GM19468 (cell line): Measurements from ENCODE around the gene PCYT1A.

ENCODE experiments used
- ATAC-seq: cut with Tn5 transposase; IDR thresholded peaks from one replicate; pipeline ENCODE4 v1.9.1; 2021; ENCODE audit warnings: mild to moderate bottlenecking, moderate library complexity, moderate number of reproducible peaks; ENCODE audit not compliant: unreplicated experiment; ENCODE audit errors: extremely low read depth

The PCYT1A gene

DNA sequence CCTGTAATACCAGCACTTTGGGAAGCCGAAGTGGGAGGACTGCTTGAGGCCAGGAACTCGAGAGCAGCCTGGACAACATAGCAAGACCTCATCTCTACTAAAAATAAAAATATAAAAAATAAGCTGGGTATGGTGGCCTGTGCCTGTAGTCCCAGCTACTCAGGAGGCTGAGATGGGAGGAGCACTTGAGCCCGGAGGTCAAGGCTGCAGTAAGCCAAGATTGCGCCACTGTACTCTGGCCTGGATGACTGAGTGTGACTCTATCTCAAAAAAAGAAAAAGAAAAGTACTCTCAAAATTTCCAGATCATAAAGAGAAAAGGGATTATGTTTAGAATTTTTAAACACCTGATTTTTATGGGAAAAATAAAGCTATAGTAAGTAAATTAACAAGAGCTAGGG lies 47.1 kb downstream of the PCYT1A start:
- no peak for ATAC-seq

DNA sequence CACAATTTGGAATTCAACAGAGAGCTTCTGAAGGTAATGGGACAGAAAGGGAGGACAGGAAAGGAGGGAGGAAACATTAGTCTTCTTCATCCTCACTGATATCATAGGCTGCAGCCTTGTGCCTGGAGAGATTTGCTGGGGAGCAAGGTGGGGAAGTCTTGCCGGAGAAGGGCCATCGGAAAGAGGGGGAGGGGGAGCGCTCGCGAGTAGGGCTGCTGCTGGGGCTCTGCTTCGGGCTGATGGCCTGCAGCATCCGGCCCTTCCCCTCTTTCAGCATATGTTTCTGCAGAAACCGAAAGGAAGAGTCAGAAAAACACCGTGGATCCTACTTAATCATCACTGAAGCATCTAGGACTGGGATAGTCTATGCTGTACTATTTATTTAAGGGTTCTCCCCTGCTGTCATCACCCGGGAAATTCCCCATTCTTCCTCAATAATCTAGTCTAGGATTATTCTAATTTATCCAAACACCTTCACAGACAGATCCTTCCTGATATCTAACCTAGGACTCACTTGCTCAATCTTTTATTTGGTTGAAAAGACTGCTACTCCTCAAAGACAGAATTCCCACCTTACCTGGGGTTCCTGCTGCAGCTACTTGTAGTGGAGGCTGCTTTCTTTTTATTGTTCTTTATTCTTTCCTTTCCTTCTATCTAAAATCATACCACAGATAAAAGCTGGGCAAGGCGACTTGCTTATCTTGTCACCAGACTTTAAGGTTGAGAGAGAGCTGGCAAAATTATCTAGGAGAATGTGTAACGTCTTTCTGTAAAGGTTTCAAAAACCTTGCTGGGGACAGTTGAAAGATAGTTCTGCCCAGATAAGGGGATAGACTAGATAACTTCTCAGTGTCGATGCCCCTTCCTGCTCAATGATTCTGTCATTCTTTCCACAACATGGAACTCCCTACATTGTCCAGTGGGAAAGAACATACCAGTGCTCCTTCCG lies 48.6 kb downstream of the PCYT1A start:
- no peak for ATAC-seq

DNA sequence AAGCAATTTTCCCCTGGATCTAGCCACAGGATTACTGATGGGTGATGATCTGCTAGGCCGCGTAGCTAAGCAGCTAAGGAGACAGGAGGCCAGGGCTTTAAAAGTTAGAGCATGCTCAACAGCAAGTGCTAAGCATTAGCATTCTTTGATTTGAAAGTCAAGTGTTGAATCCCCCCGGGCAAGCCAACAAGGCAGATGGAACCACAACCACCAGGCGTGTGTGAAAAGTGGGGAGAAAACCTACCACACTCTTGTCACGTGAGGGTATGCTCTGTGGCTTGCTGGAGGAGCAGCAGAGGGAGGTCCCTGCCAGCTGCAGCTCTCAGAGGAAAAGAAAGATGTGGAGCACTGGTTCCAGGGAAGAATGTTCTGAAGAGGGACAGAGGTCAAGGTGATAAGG lies 50.3 kb downstream of the PCYT1A start:
- no peak for ATAC-seq

DNA sequence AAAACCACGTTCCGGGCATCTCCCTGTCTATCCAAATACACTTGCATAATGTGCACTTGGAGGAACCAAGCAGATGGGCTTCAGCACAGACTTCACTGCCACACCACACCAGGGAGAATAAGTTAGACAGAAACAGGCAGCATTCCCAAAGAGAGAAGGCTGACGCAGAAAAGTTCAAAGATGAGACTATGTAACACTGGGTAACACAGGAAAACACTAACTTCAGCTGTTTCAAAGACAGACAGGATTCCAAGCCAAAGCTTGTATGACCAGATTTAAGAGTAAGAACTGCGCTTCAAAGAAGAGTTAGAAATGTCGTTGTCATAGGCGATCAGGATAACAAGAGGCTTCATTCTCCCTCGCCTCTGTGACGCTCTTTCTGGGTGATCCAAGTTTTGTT lies 51.3 kb downstream of the PCYT1A start:
- no peak for ATAC-seq

DNA sequence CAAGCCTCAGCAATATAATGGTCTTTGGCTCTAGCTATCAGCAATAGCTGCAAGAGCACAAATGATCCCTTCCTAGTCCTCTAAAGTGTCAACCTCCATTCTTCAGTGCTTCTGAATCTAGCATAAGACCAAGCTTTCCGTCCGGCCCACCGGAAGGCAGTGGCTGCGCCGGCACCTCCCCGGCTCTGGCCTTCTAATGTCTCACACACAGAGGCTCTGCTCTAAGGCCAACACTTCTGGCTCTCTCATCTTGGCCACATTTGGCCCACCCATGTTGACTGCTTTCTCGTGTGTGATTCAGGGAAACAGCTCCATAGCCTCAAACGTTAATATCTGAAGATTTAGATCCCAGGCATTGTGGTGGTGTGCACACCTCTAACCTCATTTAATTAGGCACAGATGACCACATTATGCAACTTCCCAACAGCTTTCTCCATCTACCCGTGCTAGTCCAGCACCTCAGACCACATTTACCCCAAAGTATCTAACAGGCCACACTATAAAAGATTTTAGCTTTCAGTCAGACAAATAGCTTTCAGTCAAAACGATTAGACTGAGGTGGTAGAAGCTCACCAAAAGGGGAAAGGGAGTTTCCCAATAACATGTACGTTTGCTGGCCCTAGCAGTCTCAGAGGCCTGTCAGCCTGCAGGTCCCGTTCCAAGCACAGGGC lies 51.9 kb downstream of the PCYT1A start:
- no peak for ATAC-seq

DNA sequence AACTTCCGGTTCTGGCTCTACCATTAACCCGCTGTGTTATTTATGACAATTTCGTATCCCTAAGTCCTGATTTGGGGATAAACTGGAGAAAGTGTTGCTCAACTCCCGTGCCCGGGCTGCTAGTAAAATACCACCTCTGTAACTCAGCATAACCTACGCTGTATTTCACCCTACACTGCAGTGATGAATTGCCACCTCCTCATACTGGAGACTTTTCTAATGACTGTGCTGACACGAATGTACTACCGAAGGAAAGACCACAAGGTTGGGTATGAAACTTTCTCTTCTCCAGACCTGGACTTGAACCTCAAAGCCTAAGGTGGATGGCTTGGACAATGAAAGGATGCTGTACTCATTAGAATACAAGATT lies 54.7 kb downstream of the PCYT1A start:
- ATAC-seq: no peak

DNA sequence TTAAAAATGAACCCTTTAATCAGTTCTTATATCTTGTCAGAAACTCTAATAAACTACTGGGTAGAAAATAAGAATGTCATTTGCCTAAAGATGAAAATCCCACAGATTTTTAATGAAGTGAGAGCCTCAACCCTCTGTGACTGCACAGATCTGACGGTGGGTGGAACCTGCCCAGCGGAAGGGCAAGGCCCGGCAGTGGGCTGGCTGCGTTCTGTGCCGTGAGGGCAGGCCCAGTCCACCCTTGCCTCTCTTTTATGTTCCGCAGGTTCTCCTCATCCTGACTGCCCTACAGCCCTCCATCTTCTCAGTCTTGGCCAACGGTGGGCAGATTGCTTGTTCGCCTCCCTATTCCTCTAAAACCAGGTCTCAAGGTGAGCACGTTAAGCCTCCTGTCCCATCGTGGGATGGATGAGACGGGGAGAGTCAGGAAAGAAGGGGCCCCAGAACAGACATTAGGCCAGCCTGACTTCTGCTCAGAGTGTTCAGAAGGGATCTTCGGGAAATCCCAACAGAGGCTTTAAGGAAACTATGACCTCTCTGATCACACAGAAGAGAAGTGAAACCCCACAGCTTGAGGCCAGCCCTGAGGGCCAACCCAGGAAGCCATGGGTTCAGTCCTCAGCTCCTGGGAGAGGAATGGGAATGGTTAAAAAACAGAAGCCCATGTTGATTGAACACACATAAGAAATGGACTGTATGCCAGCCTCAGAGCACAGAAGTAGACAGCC lies 55.2 kb downstream of the PCYT1A start:
- ATAC-seq: no peak

DNA sequence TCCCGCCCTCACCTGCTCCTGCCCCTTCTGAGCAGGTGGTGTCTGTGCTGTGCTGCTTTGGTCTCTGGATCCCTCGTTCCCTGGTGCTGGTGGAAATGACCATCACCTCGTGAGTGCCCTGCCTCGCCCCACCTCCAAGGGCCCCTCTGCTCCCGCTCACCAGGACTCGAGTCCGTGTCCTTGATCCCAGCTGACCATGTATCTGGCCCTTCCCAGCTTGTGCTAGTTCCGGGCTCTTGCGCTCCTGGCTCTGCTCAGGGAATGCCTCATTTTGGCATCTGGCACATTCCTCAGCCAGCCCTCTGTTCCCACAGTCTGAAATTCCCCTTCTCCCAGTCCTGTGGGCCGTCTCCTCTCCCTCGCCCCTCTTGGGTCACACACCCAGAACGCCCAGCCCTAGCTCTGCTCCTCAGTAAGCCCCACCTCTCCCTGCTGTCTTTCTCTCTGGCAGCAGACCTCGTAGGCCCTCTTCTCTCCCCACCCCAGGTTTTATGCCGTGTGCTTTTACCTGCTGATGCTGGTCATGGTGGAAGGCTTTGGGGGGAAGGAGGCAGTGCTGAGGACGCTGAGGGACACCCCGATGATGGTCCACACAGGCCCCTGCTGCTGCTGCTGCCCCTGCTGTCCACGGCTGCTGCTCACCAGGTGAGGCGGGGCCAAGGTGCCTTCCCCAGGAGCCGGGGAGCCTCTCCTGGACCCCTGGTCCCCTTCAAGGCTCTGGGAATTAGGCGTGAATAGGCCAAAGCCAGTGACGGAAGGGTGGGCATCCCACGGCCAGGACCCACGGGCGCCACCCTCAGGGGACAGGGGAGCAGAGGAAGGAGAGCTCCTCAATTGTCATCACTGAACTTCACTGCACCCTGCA lies 59.7 kb downstream of the PCYT1A start:
- no peak for ATAC-seq

DNA sequence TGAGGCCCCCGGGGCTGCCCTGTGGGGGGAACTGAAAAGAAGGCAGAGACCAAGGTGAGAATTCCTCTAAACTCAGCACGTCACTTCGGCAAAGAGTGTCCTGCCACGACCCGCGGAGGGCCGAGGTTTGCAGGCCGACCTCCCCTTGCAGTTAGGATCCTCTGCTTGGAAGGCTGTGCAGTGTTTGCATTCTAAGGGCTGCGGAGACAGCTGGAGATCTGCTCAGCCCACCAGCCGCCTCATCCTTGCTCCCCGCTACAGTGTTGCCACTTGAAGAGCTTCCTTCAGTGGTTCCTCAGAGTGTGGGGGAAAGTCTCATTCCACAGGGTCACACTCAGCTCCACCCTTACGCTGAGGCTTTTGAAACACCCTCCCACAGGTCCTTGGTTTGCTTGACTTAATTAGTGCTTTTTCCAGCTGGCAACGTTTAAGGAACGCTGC lies 60.4 kb downstream of the PCYT1A start:
- ATAC-seq: no peak

DNA sequence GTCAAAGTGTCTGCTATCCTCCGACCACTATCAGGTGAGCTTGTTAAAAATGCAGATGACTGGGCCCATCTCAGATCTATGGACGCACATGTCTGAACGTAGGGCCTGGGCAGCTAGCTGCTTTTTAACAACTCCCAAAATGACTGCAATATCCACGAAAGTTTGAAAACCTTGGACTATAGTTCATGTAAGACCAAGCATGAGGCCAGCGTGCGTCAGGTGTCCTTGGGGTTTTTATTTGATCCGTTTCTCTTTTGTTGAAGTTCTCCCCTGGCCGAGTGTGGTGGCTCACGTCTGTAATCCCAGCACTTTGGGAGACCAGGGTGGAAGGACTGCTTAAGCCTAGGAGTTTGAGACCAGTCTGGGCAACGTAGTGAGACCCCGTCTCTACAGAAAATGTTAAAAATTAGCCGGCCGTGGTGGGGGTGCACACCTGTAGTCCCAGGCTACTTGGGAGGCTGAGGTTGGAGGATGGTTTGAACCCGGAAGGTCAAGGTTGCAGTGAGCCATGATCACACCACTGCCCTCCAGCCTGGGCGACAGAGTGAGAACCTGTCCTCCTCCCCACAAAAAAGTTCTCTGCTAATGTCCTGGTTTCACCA lies 61.7 kb downstream of the PCYT1A start:
- ATAC-seq: no peak

DNA sequence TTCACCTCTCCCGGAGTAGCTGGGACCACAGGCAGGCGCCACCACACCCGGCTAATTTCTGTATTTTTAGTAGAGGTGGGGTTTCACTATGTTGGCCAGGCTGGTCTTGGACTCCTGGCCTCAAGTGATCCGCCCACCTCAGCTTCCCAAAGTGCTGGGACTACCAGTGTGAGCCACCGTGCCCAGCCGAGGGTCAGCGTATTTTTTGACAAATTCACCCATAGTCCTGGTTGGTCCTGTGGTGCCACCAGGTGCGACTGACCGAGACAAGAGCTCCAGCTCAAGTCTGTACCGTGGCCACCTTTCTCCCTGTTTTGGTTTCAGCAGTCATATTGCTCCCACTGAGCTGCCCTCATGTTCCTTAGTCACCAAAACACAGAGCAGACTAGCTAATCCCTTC lies 62.4 kb downstream of the PCYT1A start:
- no peak for ATAC-seq

DNA sequence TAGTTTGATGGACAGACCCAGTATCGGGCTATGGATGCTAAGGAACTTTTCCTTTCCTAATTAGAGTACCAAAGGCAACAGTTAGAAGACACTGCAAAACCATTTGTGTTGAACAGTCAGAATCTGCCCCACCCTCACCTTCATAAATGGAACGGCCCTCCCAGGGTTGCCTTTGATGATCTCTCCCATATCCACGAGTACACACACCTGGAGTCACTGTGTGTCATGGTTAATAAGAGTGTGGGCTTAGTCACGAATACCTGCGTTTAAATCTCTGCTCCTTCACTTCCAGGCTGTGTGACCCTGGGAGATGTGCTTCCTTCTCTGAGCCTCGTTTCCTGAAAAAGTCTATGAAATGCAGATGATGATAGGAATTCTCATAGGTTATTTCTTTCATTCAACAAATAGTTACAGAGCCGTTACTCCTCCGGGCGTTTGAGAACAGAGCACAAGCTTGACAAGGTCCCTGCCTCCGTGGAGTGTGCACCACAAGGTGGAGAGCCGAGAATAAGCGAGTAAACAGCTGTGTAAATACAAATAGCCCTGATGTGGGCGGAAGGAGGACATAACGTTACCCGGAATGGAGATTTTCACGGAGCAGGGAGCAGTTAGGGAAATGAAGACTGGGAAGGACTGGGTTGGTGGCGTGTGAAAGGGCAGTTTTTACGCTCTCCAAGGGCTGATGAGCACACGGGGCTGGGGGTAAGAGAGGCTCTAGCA lies 64.5 kb downstream of the PCYT1A start:
- no peak for ATAC-seq

DNA sequence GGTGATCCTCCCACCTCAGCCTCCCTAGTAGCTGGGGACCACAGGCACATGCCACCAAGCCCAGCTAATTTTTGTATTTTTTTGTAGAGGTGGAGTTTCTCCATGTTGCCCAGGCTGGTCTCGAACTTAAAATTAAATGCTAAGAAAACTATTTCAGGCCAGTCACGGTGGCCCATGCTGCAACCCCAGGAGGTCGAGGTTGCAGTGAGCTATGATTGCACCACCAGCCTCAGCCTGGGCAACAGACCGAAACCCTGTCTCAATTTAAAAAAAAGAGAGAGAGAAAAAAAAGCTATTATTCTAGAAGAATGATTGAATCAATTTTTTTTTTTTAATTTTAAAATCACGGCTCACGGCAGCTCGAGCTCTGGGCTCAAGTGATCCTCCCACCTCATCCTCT lies 66.5 kb downstream of the PCYT1A start:
- no peak for ATAC-seq

DNA sequence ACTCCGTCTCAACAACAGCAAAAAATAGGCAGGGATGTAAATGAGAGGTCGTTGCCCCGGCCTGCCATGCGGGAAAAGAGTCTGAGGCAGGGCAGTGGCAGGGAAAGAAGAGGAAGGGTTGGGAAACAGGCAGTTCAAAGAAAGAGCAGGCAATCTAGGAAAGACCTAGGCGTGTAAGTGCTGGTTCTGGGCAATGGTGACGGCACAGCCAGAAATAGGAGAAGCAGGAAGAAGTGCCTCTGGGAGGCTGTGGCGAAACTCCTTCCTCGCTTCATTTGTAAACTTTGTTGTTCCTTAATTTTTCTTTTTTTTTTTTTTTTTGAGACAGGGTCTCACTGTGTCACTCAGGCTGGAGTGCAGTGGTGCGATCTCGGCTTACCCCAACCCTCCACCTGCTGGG lies 66.9 kb downstream of the PCYT1A start:
- ATAC-seq: no peak

DNA sequence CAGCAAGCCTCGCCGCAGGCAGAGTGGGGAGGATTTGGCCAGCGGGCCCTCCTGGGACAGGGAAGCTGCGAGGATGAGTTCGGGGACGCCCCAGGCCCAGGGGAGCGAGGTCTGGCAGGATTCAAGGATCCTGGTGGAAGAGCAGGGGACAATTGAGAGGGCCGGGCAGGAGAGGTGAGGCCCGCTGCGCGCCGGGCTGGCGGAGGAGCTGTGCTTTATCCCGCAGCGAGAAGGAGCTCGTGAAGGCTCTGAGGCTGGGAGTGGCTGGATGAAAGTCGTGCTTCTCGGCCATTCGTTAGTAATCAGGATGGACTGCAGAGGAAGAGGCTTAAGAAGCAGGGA lies 67.6 kb downstream of the PCYT1A start:
- no peak for ATAC-seq

DNA sequence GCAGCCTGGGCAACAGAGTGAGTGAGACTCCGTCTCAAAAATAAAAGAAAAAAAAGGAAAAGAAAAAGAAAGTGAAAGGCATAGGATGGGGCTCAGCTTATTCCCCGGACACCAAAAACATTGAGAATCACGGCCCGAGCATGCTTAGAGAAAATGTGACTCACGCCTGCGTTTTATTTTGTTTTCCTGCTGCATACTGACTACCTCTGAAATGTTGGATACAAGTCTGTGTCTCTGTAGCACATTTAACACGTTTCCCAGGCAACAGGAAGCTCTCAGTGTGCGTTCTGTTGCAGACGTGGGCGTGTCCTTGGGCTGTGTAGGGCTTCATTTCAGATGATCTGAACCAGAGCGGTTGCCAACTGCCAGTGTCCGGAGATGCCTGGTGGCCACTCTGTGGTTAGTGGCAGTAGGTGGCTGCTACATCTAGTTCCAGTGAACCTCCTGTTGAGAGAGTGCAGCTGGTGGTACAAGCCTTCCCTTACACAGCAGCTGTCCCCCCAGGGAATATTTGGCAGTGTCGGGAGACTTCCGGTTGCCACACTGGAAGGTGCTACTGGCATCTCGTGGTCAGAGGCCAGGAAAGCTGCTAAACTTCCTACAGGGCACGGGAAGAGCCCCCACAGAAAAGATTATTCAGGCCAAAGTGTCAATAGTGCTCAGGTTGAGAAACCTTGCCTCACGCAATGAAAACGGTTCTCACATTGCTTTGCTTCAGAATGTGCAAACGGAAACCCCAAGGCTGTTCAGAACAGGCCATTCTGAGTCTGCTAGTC lies 68.1 kb downstream of the PCYT1A start:
- no peak for ATAC-seq

DNA sequence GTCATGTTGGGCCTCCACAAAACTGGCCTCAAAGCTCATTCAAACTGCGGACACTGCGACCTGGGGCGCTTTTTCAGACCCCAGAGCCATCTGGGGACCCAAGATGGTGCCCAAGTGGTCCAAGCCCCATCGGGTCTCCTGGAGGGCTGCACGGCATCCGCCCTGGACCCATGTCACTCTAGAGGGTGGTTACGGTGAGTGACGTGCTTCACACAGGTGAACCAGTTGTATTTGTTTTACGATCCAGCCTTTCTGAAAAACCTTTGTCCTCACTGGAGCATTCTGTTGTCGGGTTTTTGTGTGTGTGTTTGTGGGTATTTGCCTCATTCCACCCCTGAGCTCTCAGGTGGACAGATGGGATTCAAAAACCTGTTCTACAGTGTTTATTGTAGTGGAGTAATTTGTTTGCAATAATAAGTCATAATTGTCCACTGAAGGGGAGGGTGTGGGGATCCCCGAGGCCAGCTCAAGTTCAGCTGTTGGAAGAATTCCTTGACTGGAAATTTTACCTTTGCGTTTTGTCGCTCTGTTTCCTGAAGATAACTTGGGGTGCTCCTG lies 69.3 kb downstream of the PCYT1A start:
- no peak for ATAC-seq
